ENCODE measurements around the gene OR2V1. TPM values are rescaled to one million over a fixed set of nuclear protein-coding genes. Genes with fewer than 3 reads are reported as not detected.
"Not testable (repeated sequence)": the region's sequence is repeated elsewhere in the genome, so short reads cannot be mapped to it uniquely, and the experiment has no call there.

OR2V1 gene
- polyA plus RNA-seq, 1 experiment = not detected

DNA sequence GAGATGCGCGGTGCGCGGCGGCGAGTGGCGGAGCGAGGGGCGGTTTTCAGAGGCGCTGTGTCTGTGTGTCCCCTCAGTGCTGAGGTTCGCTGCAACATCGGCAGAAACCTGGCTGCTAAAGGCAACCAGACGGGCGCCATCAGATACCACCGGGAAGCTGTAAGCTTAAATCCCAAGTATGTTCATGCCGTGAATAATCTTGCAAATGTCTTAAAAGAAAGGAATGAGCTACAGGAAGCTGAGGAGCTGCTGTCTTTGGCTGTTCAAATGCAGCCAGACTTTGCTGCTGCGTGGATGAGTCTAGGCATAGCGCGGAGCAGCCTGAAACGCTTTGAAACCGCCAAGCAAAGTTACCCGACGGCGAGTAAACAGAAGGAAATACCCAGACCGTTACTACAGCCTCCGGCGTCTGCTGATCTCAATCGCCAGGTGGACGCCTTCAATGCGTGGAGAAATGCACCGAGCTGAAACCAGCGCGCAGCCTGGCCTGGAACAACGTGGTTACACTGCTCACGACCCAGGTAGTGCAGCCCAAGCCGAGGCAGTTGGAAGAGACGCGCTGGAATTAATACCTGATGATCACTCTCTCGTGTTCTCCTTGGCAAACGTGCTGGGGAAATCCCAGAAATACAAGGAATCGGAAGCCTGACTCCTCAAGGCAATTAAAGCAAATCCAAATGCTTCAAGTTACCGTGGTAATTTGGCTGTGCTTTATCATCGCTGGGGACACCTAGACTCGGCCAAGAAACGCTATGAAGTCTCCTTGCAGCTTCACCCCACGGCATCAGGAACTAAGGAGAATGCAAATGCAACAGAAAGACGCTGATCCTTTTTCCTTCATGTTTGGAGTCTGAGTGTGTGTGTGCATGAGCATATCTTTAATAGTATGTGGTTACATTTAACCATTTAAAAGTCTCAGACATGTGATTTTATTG lies 15.9 kb downstream of the OR2V1 start:
- Histone ChIP-seq H3K4me3 (ENCODE audit: low read depth, low read length) (peak overlapping the region; percentile 34), H3K27me3 (ENCODE audit: control insufficient read depth, insufficient read depth, low read length) (peaks cover 2% of the 10 kb centered on the region; the same call in 1 of the 2 replicates), H3K36me3 (ENCODE audit: control insufficient read depth, insufficient read depth, low read length) (no peaks in the 10 kb centered on the region)
- DNase-seq (ENCODE audit: low read depth) = no peak
- TF ChIP-seq, protein P1, sequence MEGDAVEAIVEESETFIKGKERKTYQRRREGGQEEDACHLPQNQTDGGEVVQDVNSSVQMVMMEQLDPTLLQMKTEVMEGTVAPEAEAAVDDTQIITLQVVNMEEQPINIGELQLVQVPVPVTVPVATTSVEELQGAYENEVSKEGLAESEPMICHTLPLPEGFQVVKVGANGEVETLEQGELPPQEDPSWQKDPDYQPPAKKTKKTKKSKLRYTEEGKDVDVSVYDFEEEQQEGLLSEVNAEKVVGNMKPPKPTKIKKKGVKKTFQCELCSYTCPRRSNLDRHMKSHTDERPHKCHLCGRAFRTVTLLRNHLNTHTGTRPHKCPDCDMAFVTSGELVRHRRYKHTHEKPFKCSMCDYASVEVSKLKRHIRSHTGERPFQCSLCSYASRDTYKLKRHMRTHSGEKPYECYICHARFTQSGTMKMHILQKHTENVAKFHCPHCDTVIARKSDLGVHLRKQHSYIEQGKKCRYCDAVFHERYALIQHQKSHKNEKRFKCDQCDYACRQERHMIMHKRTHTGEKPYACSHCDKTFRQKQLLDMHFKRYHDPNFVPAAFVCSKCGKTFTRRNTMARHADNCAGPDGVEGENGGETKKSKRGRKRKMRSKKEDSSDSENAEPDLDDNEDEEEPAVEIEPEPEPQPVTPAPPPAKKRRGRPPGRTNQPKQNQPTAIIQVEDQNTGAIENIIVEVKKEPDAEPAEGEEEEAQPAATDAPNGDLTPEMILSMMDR (IDR thresholded peaks at IDR 0.05; ENCODE audit: insufficient read depth, low read depth, low read length) = no peak
- POLR2A ChIA-PET = no interaction called here
- CTCF ChIA-PET = interaction anchor here (0.6 to 1.6 kb wide), 2 partner anchors 10 to 568 kb away, joined by 3 to 5 read pairs; no protein-coding TSS in a partner anchor

DNA sequence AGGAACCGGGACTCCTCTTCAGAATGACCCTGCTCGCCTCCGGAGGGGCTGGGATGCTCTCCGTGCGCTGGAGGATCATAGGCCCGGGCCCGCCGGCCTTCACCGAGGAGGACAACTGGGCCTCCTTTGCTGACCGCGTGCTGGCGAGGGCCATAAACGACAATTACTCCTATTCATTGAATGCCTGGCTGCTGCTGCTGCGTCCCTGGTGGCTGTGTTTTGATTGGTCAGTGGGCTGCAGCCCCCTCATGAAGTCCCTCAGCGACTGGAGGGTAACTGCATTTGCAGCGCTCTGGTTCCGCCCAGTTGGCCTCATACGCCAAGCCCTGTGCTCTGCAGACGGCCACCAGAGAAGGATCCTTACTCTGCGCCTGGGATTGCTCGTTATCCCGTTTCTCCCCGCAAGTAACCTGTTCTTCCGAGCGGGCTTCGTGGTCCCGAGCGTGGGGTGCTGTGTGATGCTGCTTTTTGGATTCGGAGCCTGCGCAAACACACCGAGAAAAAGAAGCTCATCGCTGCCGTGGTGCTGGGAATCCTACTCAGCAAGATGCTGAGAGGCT lies 16.6 kb downstream of the OR2V1 start:
- ChIA-PET CTCF (interaction anchor here (0.6 kb wide), 1 partner anchor 568 kb away, joined by 5 read pairs; no protein-coding TSS in a partner anchor), POLR2A (no interaction called here)
- Histone ChIP-seq H3K36me3 (ENCODE audit: control insufficient read depth, insufficient read depth, low read length) (no peaks in the 10 kb centered on the region), H3K27me3 (ENCODE audit: control insufficient read depth, insufficient read depth, low read length) (peaks cover 2% of the 10 kb centered on the region), H3K4me3 (ENCODE audit: low read depth, low read length) (peak overlapping the region; percentile 34)
- DNase-seq (ENCODE audit: low read depth) = no peak
- TF ChIP-seq, protein P1 (IDR thresholded peaks at IDR 0.05; ENCODE audit: insufficient read depth, low read depth, low read length) = no peak

DNA sequence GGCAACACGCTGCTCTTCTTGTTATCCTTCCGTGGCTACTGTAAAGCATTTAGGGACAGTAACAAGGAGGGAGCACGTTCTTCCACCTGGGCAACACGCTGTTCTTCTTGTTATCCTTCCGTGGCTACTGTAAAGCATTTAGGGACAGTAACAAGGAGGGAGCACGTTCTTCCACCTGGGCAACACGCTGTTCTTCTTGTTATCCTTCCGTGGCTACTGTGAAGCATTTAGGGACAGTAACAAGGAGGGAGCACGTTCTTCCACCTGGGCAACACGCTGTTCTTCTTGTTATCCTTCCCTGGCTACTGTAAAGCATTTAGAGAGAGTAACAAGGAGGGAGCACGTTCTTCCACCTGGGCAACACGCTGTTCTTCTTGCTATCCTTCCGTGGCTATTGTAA lies 17.4 kb downstream of the OR2V1 start:
- H3K27me3 ChIP-seq (ENCODE audit: control insufficient read depth, insufficient read depth, low read length); H3K36me3 ChIP-seq (ENCODE audit: control insufficient read depth, insufficient read depth, low read length); H3K4me3 ChIP-seq (ENCODE audit: low read depth, low read length); CTCF ChIA-PET; DNase-seq (ENCODE audit: low read depth); POLR2A ChIA-PET: not testable (repeated sequence)

DNA sequence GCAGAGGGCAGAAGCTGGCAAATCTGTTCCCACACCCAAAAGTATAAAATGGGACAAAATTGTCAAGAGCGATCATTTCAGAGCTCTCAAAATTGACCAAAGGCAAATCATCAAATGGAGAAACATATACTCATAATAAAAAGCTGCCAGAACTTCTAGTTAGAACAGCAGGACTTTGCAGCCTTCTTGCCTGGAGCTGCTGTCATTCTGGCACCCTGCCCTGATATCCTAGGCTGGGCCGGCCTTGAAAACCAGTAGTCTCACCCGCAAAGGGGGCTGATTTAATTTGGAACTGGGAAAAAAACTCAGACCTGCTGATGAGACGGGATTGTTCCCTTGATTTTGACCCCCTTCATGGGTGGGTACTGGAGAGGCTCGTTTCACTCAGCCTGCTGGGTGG lies 18.5 kb downstream of the OR2V1 start:
- TF ChIP-seq, protein P1 (IDR thresholded peaks at IDR 0.05; ENCODE audit: insufficient read depth, low read depth, low read length) = no peak
- H3K4me3 ChIP-seq (ENCODE audit: low read depth, low read length) = no peak overlapping the region
- DNase-seq (ENCODE audit: low read depth) = no peak
- ChIA-PET POLR2A (no interaction called here), CTCF (interaction anchor here (0.6 kb wide), 1 partner anchor 53 kb away, joined by 4 read pairs; no protein-coding TSS in a partner anchor)
- H3K36me3 ChIP-seq (ENCODE audit: control insufficient read depth, insufficient read depth, low read length) = no peaks in the 10 kb centered on the region
- peaks cover 2% of the 10 kb centered on the region for H3K27me3 ChIP-seq (ENCODE audit: control insufficient read depth, insufficient read depth, low read length)

DNA sequence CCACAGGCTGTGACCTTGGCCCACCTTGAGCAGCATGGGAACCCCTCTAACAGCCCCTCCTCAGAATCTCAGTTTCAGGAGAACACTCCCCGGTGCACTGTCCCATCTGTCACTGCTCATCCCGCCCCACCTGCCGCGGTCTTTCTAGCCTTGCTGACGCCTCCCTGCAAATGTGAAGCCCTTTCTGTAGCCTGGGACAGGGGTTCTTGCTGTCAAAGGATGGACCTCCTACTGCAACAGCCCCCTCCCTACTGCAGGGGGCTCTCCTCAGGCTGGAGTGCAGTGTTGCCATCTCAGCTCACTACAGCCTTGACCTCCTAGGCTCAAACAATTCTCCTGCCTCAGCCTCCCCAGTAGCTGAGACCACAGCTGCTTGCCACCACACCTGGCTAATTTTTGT lies 20.0 kb downstream of the OR2V1 start:
- DNase-seq (ENCODE audit: low read depth) = no peak
- Histone ChIP-seq H3K4me3 (ENCODE audit: low read depth, low read length) (no peak overlapping the region), H3K36me3 (ENCODE audit: control insufficient read depth, insufficient read depth, low read length) (no peaks in the 10 kb centered on the region), H3K27me3 (ENCODE audit: control insufficient read depth, insufficient read depth, low read length) (peaks cover 9% of the 10 kb centered on the region)
- TF ChIP-seq, protein P1 (IDR thresholded peaks at IDR 0.05; ENCODE audit: insufficient read depth, low read depth, low read length) = no peak
- ChIA-PET POLR2A (no interaction called here), CTCF (no interaction called here)
